ENCODE data around the gene CPSF3. TPM values are rescaled to one million over a fixed set of nuclear protein-coding genes. Genes with fewer than 3 reads are reported as not detected.

Gene CPSF3
- total RNA-seq, 1 experiment from 2014 or later = 86.8 TPM

- Histone ChIP-seq H3K4me1 (ENCODE audit: insufficient read depth, low read length, poor library complexity, severe bottlenecking) (no peaks in the 10 kb centered on the region), H3K4me3 (ENCODE audit: low read depth, low read length, poor library complexity, severe bottlenecking) (no peak overlapping the region), H3K27ac (ENCODE audit: low read depth, low read length, poor library complexity, severe bottlenecking) (no peak overlapping the region), H3K27me3 (replicated peaks; ENCODE audit: insufficient read depth, low read depth, low read length, poor library complexity) (no peaks in the 10 kb centered on the region), H3K36me3 (ENCODE audit: insufficient read depth, low read length, poor library complexity, severe bottlenecking) (peaks cover 50% of the 10 kb centered on the region), H3K9me3 (ENCODE audit: low read depth, low read length, poor library complexity, severe bottlenecking) (no peaks in the 10 kb centered on the region)
- no TSS peak for BruUV-seq (replicated peaks)
- no peak for DNase-seq (ENCODE audit: low spot score)
- CTCF ChIA-PET = no interaction called here
- TF ChIP-seq CTCF (conservative IDR thresholded peaks at IDR 0.05; ENCODE audit: low read depth, low read length) (no peak), EZH2 (IDR thresholded peaks at IDR 0.05; ENCODE audit: borderline replicate concordance, low read depth, low read length, poor library complexity, severe bottlenecking) (no peak)
- intact Hi-C loops (cut with micrococcal nuclease; ENCODE audit: unreplicated experiment) = no loop called here
- POLR2A ChIA-PET (ENCODE audit: low non-redundant PET) = interaction anchor here (0.7 kb wide), 1 partner anchor 67 kb away, joined by 12 read pairs; no protein-coding TSS in a partner anchor
Observed at GRCh38 chr2:9430316-9431293, 7.2 kb downstream of the CPSF3 start.

GRCh38 chr2:9434489-9434888 lies 11.0 kb downstream of the CPSF3 start:
- BruUV-seq (replicated peaks) = no TSS peak
- ChIA-PET POLR2A (ENCODE audit: low non-redundant PET) (no interaction called here), CTCF (no interaction called here)
- DNase-seq (ENCODE audit: low spot score) = no peak
- no peaks in the 10 kb centered on the region for H3K27me3 ChIP-seq (replicated peaks; ENCODE audit: insufficient read depth, low read depth, low read length, poor library complexity)
- peaks cover 81% of the 10 kb centered on the region for H3K36me3 ChIP-seq (ENCODE audit: insufficient read depth, low read length, poor library complexity, severe bottlenecking)
- H3K4me3 ChIP-seq (ENCODE audit: low read depth, low read length, poor library complexity, severe bottlenecking) = no peak overlapping the region
- TF ChIP-seq EZH2 (IDR thresholded peaks at IDR 0.05; ENCODE audit: borderline replicate concordance, low read depth, low read length, poor library complexity, severe bottlenecking) (no peak), CTCF (conservative IDR thresholded peaks at IDR 0.05; ENCODE audit: low read depth, low read length) (no peak)
- intact Hi-C loops (cut with micrococcal nuclease; ENCODE audit: unreplicated experiment) = no loop called here
- no peaks in the 10 kb centered on the region for H3K9me3 ChIP-seq (ENCODE audit: low read depth, low read length, poor library complexity, severe bottlenecking)
- no peak overlapping the region for H3K27ac ChIP-seq (ENCODE audit: low read depth, low read length, poor library complexity, severe bottlenecking)
- H3K4me1 ChIP-seq (ENCODE audit: insufficient read depth, low read length, poor library complexity, severe bottlenecking) = no peaks in the 10 kb centered on the region

- Histone ChIP-seq H3K4me3 (ENCODE audit: low read depth, low read length, poor library complexity, severe bottlenecking) (no peak overlapping the region), H3K9me3 (ENCODE audit: low read depth, low read length, poor library complexity, severe bottlenecking) (no peaks in the 10 kb centered on the region), H3K27me3 (replicated peaks; ENCODE audit: insufficient read depth, low read depth, low read length, poor library complexity) (no peaks in the 10 kb centered on the region), H3K27ac (ENCODE audit: low read depth, low read length, poor library complexity, severe bottlenecking) (no peak overlapping the region), H3K36me3 (ENCODE audit: insufficient read depth, low read length, poor library complexity, severe bottlenecking) (peaks cover 71% of the 10 kb centered on the region), H3K4me1 (ENCODE audit: insufficient read depth, low read length, poor library complexity, severe bottlenecking) (no peaks in the 10 kb centered on the region)
- intact Hi-C loops (cut with micrococcal nuclease; ENCODE audit: unreplicated experiment) = no loop called here
- no TSS peak for BruUV-seq (replicated peaks)
- no peak for DNase-seq (ENCODE audit: low spot score)
- ChIA-PET POLR2A (ENCODE audit: low non-redundant PET) (no interaction called here), CTCF (no interaction called here)
- TF ChIP-seq CTCF (conservative IDR thresholded peaks at IDR 0.05; ENCODE audit: low read depth, low read length) = no peak
- no peak for TF ChIP-seq EZH2 (IDR thresholded peaks at IDR 0.05; ENCODE audit: borderline replicate concordance, low read depth, low read length, poor library complexity, severe bottlenecking)
Observed at GRCh38 chr2:9439536-9439935, 16.1 kb downstream of the CPSF3 start.
